ENCODE data around the gene ZSCAN20.
"Not testable (repeated sequence)": the region's sequence is repeated elsewhere in the genome, so short reads cannot be mapped to it uniquely, and the experiment has no call there.

The ZSCAN20 gene

DNA sequence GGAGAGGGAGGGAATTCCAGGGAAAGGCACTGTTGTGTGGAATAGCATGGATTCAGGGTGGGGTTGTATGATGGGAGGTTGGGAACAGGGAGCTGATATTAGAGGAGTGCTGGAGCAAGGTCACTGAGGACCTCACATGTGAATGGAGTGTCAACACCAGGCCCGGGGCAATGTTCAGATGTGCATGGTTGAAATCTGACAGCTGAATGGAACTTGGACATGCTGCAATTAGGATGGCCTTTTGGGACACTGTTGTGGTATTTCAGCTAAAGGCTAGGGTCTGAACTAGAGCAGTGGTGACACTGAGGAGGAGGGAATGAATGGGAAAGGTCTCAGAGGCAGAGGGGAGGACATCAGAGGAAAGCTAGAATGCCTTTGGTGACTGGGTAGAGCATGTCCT lies 25.0 kb downstream of the ZSCAN20 start:
- no peak for DNase-seq

DNA sequence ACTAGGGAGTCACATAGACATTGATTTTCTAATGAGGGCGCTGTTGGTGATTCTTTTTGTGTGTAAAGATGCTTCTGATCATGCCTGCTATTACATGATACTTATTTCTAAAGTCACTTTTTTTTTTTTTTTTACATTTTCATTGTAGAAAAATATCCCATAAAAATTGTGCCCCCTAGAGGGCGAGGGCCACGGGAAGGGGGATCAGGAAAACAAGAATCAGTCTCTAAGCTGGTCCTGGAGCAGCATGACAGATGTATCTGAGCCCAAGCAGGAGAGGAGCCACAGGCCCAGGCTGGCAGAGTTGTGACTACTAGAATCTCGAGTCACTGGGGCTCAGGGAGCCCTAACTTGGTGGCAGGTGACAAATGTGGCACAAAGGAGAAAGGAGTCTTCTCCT lies 28.1 kb downstream of the ZSCAN20 start:
- DNase-seq, result no peak

DNA sequence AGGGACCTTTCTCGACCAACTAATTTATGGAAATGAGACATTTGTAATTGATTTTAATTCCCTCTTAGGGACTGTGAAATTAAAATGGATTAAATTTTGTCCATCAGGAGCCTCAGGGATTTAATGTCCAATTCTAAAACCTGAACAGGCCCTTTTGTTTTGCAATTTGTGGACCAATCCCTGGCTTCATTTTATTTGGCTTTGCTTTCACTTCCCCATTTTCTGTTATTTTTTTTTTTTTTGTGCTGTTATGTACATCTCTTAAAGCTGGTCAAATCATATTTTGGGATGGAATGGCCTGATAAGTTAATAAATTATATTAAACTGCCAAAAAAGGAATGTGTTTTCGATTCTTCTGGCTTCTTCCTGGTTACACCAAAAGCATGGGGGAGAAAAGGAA lies 28.9 kb downstream of the ZSCAN20 start:
- DNase-seq, result no peak

DNA sequence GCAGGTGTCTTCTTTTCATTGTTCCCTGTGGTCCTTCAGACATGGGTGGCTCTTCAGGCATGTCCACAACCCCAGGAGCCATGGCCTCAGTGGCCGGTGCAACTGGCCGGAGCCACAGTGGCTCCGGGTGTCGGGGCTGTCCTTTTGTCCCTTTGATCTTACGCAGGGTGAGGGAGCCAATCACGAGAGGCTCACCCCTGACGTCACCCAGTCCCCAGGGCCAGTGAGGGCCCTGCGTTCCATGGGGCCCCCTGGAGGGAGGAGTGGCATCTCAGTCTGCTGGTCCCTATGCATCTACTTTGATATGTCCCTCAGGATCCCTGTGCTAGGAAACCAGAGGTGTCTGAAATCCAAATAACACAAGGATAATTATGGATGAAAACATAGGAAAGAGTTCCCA lies 29.3 kb downstream of the ZSCAN20 start:
- DNase-seq, result no peak

DNA sequence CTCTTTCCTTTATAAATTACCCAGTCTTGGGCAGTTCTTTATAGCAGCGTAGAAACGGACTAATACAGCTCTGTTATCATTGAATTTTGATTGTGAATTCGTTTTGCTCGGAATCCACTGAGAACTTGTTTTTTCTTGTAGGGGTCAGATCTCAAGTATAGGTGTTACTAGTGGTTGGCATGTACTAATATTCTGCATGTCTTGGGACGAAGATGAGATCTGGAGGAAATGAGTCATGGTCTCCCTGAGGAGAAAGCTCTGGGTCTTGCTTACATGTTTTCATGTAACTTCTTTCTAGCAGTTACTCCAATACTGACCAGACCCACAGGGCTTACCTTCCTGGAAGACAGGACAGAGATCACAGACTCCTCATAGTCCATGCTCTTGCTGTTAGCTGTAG lies 30.3 kb downstream of the ZSCAN20 start:
- no peak for DNase-seq

DNA sequence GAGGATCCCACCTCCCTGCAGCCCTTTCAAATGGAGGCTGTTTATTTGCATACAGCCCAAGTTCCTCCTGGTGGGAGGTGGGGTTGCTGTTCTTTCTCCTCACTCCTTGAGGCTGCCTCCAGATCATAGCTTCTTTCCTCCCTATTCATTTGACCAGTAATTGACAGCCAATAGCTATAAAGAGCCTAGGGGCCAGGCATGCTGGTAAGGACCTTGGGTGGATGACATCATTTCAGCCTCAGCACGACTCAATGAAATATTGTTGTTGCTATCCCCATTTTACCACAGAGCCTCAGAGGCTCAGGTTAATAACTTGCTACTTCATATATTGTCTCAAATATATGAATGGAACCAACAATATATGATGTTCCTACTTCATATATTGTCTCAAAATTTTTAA lies 31.1 kb downstream of the ZSCAN20 start:
- no peak for DNase-seq

DNA sequence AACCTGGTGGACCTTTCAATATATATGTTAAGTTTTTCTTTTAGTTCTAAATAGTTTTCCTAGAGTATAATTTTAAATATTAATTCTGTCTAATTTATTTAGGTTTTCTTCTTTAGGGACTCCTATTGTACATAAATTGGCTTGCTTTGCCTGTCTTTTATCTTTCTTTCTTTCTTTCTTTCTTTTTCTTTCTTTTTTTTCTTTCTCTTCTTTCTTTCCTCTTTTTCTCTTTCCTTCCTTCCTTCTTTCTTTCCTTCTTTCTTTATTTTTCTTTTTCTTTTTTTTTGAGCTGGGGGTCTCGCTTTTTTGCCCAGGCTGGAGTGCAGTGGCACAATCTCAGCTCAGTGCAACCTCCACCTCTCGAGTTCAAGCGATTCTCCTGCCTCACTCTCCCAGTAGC lies 35.2 kb downstream of the ZSCAN20 start:
- no peak for DNase-seq

DNA sequence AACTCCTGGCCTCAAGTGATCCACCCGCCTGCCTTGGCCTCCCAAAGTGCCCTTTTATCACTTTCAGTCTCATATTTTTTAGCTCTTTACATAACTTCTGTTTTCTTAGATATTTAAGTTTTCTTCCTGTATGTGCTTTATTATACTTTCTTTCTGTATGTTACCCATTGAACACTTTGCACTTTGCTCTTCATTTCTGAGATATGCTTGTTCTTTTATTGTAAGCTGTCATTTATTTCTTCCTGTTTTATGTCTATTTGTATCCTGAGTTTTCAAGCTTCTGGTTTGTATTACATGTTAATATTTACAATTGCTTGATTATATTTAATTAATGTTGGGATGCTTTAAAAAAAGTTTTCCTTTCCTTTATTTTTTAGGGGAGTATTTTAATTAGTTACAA lies 35.7 kb downstream of the ZSCAN20 start:
- DNase-seq, result no peak

DNA sequence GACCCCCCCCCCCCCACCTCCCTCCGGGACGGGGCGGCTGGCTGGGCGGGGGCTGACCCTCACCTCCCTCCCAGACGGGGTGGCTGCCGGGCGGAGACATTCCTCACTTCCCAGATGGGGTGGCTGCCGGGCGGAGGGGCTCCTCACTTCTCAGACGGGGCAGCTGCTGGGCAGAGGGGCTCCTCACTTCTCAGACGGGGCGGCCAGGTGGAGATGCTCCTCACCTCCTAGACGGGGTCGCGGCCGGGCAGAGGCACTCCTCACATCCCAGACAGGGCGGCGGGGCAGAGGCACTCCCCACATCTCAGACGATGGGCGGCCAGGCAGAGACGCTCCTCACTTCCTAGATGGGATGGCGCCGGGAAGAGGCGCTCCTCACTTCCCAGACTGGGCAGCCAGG lies 36.8 kb downstream of the ZSCAN20 start:
- DNase-seq, result not testable (repeated sequence)

DNA sequence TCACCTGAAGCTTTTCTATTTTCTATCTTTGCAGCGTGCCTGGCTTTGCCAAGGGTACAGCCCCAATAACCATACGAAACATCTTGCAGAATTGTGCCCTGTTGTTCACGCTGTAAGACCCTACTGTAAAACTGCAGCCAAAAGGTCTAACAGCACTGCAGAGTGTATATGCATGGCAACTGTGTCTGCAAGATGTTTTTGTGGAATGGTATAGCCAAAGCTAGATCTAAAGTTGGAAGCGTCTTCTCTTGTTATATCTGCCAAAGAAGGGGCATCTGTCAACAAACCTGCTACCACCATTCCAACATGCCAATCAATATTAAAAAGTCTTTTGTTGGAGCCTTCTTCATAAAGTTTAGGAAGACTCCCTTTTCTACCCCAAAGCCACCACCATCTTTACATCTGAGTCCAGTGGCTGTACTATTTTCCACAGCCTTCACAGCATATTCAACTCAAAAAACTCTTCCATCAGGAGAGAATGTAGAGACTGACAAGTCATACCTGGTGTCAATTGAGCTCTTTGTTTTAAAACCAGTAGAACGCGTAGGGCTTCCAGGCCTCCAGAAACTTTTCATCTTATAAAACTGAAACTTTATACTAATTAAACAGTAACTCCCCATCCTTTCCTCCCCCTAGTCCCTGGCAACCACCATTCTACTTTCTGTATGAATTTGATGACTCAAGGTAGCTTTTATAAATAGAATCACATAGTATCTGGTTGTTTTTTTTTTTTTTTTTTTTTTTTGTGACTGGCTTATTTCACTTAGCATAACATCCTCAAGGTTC lies 40.0 kb downstream of the ZSCAN20 start:
- no peak for DNase-seq

DNA sequence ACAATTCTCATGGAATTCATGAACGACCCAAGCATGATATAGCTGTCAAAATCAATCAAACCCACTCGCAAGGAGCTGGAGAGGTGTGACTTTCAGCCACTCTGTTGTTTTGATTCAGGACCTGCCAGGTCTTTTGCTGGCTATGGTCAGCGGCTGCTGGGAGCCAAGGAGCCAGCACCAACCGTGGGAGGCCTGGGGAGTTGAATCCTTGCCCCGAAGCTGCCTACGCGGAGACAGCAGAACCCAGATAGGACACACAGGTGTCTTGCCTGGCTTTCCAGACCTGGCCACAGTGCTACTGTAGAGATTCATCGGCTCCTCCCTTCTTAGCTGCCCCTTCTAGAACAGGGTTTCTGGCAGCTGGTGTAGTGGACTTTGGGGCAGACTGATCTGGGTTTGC lies 42.7 kb downstream of the ZSCAN20 start:
- no peak for DNase-seq

DNA sequence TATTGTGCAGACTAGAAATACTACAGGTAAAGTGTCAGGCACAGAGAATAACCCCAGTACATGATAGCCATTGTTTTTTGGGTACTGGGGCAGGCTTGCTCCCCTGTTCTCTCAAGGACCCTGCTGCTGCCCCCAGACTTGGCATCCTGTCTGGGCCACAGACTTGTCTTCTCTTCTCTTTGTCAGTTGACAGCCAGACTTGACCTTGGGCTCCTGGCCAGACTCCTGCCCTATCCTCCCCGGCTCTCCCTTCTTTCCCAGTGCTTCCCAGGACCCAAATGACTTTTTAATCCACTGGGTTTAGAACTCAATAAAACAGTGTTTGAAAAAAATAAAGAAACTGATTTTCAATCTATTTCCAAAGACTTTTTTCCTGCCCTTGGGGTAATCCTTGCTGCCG lies 43.2 kb downstream of the ZSCAN20 start:
- no peak for DNase-seq

DNA sequence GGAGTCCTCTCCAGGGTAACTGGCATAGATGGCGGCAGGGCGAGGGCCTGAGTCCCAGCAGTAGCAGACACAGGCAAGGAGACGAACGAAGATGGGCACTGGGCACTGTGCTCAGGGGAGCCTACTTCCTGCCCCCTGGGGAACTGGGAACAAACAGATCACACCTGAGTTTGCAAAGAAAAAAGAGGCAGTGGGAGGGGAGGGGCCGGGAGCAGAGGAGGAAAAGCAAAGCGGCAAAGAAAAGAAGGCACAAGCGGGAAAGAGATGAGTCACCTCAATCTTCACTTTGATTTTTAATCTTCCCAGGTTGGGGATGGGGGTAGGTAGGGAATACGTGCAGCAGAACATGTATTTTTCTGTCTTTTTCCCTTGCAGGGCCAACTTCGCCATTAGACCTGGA lies 44.0 kb downstream of the ZSCAN20 start:
- DNase-seq, result no peak

DNA sequence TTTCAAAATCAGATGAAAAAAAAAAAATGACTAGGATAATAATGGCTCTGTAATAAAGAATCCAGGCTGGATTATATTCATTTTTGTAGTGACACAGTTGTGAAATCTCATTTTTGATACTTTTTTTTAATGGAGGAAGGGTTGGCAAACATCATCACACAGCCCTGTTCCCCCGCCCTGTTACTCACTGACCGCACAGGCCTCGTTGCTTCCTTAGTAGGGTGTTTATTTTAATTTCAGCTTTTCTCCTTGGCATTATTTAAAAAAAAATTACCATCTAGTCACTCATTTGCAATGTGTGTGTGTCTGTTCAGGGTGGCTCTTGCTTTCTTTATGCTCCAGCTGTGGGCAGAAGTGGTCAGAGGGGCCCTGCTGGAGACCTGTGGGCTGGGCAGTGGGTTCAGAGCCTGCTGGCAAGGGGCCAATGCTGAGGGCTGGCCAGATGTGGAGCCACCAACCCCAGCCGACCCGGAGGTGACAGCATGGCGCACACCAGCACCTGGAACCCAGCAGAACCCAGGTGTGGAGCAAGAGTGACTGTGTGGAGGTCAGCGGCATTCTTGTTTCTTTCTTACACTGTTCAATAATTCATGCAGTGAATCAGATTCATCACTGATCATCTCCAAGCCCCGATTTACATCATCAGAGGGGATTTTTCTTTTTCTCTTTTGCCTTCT lies 44.6 kb downstream of the ZSCAN20 start:
- DNase-seq, result no peak

DNA sequence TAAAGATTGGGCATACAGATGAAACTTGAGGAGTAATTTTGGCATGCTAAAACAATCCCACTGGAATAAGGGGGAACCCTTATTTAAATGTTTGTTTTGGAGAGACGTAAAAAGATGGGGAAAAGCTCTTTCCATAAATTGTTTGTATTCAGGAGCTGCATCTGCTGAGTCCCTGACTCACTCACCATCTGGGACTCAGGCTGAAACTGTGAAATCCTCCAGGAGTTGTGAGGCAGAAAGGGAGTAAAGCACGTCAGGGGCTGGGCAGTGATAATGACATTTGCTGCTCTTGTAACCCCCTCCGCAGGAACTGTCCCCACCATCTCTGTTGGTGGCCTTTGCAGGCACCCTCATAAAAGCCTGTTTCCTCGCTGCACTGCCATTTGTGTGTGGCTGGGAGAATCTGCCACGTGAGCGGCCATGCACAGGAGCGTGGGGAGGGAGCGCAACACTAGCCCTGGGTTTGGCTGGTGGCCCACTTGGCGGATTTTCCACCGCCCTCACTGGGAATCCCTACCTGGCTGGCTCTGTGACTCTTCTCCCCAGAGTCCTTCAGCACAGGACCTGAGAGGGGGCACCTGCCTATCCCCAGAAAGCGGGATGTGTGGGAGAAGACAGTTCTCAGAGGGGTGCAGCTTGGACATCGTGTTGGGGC lies 45.3 kb downstream of the ZSCAN20 start:
- no peak for DNase-seq

DNA sequence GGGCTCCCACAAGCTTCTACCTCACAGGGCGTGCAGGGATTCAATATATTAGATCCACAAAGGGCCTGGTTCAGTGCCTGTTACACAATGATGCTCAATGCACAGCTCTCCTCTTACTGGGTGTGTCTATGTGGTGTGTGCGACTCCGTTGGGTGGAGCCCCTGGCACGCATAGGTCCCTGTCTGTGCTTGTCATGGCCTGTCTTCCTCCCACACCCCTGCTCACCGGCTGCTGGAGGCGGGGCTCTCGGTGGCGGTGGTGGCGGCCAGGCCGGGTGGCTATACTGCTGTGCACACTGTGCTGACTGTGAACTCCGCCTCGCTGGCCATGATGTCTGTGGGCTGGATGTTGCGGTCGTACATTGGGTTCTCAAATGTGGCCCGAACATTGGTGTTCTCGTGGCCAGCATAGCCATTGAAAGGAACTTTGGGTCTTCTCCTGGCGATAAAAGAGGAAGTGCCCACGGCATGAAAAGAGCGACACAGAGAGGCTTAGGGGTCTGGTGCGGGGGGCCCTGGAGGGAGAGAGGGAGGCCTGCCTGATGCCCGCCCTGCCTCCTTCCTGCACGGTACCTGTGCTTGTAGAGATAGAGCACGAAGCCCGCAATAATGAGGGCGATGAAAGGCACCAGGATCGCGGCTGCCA lies 46.9 kb downstream of the ZSCAN20 start:
- no peak for DNase-seq

DNA sequence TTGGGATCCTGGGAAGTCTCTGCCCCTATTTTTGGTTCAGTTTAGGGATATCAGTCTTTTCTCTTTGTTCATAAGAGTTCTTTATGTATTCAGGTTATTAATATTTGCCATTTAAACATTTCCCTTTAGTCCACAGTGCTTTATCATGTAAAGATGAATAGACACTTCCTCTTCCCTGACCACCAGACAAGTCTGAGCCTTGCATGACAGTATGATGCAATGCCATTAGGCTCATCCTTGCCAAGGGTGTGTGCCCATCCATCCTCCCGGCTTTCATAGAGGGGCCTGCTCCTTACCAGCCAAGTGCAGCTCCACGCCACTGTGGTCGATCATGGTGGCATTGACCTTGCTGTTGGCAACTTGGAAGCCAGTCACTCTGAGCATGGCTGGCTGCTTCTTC lies 52.1 kb downstream of the ZSCAN20 start:
- no peak for DNase-seq

DNA sequence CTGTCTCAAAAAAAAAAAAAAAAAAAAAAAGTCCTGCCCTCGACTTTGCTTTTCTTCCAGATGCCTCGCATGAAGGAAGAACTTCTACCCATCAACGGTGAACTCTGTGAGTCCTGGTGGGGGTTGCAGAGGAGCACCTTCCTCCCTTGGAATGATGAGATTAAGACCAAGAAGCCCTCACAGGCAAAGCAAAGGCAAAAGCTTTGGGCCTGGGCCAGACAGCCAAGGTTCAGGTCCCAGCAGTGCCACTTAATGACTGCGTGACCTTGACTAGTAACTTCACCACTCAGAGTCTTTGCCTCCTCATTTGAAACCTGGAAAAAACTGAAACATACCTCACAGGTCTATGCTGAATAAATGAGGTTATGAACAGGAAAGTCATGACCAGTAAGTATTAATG lies 55.5 kb downstream of the ZSCAN20 start:
- no peak for DNase-seq

DNA sequence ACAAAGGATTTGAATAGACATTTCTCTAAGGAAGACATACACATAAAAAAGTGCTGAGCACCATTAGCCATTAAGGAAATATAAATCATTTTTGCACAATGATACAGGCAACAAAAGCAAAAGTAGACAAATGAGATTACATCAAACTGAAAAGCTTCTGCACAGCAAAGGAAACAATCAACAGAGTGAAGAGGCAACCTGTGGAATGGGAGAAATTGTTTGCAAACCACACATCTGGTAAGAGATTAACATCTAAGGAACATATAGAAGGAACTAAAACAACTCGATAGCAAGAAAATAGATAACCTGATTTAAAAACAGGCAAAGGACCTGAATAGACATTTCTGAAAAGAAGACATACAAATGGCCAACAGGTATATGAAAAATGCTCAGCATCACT lies 57.5 kb downstream of the ZSCAN20 start:
- no peak for DNase-seq

DNA sequence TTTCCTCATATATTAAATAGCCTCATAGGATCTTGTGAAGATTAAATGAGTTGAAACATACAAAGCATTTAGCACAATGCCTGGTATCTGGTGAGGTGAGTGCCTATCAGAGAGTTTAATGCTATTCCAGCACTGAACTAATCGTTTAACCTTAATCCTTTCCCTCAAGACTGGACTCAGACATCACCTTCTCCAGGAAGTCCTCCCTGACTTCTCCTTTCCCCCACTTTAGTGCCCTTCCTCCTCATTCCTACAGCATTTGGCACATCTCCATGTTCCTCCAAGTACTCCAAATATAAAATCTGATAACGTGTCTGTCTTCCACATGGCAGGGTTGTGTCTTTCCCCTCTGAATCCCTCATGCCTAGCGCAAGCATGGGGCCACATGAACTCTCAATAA lies 59.8 kb downstream of the ZSCAN20 start:
- DNase-seq, result no peak

DNA sequence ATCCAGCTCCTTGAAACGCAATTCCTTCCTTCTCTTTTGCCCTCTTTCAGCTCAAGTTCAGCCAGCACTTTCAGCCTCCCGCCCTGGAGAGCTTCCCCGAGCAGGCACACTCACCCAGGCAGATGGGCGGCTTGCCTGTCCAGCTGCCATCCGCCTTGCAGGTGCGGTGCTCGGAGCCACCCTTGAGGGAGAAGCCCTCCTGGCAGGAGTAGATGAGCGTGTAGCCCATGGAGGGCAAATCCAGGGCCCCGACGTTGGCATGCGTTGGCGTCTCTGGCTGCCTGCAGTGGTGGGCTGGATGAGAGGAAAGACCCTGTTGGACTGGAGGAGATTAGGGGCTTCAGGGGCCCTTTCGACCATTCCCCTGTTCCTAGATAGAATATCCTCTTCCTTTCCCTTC lies 60.5 kb downstream of the ZSCAN20 start:
- DNase-seq, result no peak

DNA sequence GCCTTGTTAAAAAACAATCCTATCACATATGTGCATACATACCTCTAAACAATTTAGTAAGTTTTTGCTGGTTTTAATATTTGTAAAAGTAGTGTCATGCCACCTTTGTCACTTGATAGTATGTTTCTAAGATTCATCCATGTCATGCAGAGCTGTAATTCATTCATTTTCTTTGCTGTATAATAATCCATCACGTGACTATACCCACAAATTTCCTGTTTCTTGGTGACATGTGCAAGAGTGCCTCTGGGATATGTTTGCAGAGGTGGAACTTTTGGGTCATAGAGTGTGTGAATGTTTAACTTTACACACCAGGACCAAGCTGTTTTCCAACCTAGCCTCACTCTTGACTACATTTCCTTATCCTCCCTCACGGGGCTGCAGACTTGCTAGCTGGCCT lies 62.9 kb downstream of the ZSCAN20 start:
- no peak for DNase-seq

DNA sequence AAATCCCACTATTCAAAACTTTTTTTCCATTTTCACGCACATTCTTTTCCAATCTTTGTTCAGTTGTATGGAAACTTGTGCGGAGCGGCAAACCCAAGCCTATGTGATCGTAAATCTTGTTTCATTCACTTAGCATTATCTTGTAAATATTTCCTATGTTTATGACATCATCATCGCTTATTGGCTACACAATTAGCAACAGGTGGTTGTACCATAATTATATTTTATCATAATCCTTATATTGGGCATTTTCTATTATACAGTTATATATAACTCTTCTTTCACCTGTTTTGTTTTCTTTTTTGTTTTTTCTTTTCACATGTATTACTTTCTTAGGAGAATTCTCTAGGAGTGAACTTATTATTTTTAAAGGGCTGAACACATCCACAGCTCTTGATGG lies 65.4 kb downstream of the ZSCAN20 start:
- DNase-seq, result no peak

DNA sequence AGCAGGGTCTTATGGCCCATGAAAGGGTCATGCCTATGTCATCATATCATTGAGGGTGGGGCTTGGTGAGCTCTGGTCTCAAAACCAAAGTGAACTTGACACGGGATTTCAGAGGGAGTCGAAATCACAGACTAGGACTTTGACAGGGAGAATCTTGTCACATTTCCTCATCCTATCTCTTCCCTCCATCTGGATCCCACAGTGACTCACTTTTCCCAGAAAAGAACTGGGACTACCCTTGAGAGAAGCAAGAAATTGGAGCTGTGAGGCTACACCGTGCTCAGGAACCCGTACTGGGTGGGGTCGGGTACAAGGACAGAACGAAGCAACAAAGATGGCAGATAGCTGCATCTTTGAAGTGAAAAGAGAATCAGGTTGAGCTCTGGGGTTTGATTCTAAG lies 69.5 kb downstream of the ZSCAN20 start:
- no peak for DNase-seq

Measured in stimulated activated CD8-positive, alpha-beta memory T cell treated with anti-CD3 and anti-CD28 coated beads, Interleukin-4, amount 100 ng/mL, for 48 hours (primary cell).